GM13976 (cell line): ENCODE results near the gene RAPGEF1.
A peak's percentile ranks its signal among the peaks of the same experiment; 100 is the strongest.

Experiments
- DNase-seq: peaks from one replicate; pipeline ENCODE4 v3.0.0; 2012; ENCODE audit warnings: low spot score
- in situ Hi-C: fragments of 300-500 bp; cut with MboI; formaldehyde crosslinking; loops from one replicate; pipeline ENCODE4 v1.12.0; 2022; ENCODE audit warnings: low sequenced_read_pairs, mixed read lengths, inconsistent platforms; ENCODE audit not compliant: unreplicated experiment
- TF ChIP-seq, protein P1 (sequence below): IDR thresholded peaks from 2 replicates; pipeline ENCODE4 v1.5.1; 2012; ENCODE audit warnings: borderline replicate concordance, mild to moderate bottlenecking; ENCODE audit not compliant: insufficient read depth; ENCODE audit errors: extremely low read depth, missing control alignments, control extremely low read depth

RAPGEF1 gene

GRCh38 chr9:131593936-131594665 is 145.8 kb downstream of the RAPGEF1 start:
- no peak for DNase-seq
- TF ChIP-seq, protein P1, sequence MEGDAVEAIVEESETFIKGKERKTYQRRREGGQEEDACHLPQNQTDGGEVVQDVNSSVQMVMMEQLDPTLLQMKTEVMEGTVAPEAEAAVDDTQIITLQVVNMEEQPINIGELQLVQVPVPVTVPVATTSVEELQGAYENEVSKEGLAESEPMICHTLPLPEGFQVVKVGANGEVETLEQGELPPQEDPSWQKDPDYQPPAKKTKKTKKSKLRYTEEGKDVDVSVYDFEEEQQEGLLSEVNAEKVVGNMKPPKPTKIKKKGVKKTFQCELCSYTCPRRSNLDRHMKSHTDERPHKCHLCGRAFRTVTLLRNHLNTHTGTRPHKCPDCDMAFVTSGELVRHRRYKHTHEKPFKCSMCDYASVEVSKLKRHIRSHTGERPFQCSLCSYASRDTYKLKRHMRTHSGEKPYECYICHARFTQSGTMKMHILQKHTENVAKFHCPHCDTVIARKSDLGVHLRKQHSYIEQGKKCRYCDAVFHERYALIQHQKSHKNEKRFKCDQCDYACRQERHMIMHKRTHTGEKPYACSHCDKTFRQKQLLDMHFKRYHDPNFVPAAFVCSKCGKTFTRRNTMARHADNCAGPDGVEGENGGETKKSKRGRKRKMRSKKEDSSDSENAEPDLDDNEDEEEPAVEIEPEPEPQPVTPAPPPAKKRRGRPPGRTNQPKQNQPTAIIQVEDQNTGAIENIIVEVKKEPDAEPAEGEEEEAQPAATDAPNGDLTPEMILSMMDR, result no peak
- in situ Hi-C loops, result loop anchor here (5.0 kb wide), 1 partner anchor 148 kb away; the partner anchor contains the start of gene RAPGEF1

DNA sequence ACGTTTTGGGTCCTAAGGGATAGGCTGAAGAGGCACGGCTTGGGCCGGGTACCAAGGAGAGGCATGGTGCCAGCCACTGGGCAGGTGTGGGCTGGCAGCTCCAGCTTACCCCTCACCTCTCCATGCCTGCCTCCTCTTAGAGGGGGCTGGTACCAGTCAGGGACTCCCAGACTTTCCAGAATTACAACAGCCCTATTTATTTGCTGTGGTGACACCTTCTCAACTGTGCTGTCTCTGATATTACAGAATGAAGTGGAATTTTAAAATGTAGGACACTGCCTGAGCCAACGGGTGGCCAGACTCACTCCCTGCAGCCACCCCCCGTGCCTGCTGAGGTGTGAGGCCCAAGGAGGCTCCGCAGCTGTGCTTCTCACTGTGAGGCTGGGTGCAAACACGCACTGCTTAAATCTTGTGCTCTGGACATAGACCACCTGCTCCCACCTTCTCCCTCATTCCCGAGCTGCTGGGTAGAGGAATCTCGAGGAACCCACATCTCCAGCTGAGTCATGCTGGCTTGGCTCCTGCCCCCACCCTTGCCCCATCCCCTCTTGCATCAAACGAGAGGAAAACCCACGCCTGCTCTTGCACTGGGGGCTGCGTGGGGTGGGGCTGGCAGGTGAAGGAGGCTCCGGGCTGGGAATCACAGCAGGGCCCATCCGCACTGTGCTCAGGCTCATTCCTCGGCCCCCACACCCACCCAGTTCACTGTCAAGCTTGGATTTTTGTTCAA is 146.6 kb downstream of the RAPGEF1 start:
- TF ChIP-seq, protein P1, result no peak
- in situ Hi-C loops, result loop anchor here (5.0 kb wide), 1 partner anchor 149 kb away; the partner anchor contains the start of gene RAPGEF1

DNA sequence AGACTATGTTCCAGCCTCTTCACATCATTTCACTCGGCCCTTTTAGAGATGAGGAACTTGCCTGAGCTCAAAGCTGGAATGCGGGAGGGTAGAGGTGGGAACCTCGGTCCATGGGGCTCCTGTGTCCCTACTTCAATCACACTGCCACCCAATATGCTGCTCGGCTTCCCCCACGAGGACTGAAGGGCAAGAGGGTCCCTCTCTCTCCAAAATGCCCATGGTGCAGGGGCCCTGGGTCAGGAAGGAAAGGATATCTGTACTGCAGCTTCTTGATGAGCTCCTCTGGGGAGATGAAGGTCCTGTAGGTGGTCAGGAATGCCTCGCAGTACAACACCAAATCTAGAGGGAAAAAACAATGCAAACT is 148.0 kb downstream of the RAPGEF1 start:
- TF ChIP-seq, protein P1, result no peak
- no peak for DNase-seq
- in situ Hi-C loops, result loop anchor here (5.0 kb wide), 1 partner anchor 150 kb away; the partner anchor contains the start of gene RAPGEF1

More for the DNA sequence above, 146.6 kb downstream of the RAPGEF1 start:
- DNase-seq, result no peak

DNA sequence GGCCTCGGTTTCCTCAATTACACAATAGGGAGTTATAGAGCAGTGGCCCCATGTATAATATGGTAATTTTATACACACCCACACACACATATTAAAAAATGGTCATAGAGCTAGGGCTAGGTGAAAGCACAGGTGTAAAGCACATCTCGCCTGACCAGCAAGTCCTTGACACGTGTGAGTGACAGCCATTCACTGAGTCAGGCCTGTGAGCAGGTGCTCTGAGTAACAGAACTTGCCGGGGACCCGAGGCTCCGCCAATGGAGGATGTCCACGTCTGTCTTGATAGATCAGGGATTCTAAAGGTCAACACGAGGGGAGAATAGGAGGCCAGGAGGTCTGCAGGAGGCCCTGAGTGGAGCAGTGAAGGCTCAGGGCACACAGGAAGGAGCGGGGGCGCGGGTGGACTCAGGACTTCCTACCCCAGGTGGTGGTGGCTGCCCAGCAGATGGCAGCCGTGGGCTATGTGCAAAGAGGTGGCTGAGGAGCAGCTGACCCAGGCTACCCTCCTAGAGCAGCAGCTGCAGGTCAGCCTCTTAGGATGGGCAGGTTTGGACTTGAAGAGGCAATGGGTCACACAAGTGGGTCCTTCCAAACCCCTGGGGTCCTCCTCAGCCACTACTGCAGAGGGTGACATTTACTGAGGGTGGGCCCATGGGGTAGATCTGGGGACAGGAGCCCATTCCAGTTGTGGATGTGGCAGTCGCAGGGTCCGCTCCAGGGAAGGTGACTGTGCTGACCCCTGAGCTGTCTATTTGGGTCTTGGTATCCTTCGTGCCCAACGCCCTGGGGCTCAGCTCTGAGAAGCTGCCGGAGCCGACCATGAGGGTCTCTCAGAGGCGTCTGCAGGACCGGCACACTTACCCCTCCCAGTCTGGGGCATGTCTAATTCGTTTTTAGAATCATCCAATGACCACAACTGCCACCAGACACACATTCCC is 148.7 kb downstream of the RAPGEF1 start:
- peak; percentile 88 for DNase-seq
- in situ Hi-C loops, result loop anchor here (5.0 kb wide), 1 partner anchor 151 kb away; the partner anchor contains the start of gene RAPGEF1
- TF ChIP-seq, protein P1, result peak; percentile 72

DNA sequence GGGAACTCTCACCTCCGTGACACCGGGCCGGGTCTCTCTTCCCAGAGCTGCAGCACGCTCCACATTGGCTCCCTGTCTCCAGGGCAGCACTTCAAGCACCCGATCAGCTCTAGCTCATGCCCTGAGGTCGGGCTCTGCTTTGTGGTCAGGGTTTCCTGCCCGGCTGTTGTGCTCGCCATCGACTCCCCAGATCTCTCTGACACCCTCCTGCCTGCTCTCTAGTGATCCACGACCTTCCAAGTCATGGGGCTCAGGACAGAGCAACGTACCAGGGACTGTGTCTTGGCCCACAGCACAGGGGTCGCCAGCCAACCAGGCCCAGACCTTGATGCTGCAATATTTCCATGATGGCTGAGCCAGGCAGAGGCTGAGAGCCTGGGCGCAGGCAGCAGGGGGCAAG is 149.4 kb downstream of the RAPGEF1 start:
- no peak for DNase-seq
- TF ChIP-seq, protein P1, result no peak
- in situ Hi-C loops, result loop anchor here (5.0 kb wide), 1 partner anchor 152 kb away; the partner anchor contains the start of gene RAPGEF1

DNA sequence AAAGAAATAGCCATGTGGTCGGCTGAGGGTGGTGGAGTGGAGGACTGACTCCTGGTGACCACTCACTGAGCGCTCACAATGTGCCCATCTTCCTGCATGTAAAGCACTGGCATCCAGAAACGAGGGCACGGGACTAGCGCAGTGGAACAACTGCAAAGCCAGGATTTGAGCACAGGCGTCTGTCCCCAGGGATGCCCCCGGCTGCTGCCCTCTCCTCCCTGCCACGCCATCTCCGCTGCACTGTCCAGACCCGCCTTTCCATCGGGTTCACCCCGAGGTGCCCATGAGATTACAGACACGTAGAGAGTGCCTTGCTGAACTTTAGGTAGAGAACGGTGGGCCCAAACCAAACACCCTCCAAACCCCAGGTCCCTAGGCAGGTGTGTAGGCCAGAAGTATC is 149.9 kb downstream of the RAPGEF1 start:
- TF ChIP-seq, protein P1, result no peak
- DNase-seq, result no peak
- in situ Hi-C loops, result loop anchor here (5.0 kb wide), 1 partner anchor 152 kb away; the partner anchor contains the start of gene RAPGEF1
